Immature natural killer cell (primary cell): ENCODE measurements around the gene ERVMER34-1. TPM values are rescaled to one million over a fixed set of nuclear protein-coding genes. Genes with fewer than 3 reads are reported as not detected.

Experiments
- polyA plus RNA-seq, 3 donors: library from polyadenylated mRNA; unstranded; fragments of 300-500 nt; fragmentation: Illumina TruSeq; gene quantifications; one replicate each; pipeline ENCODE4 v1.2.3, GENCODE V29; 2021

Gene ERVMER34-1
- polyA plus RNA-seq, 3 donors from 2014 or later = not detected

Other genes starting within 250 kb of the ERVMER34-1 start
- 1 to 10 TPM in 2 of 3 donors, not detected in 1; 2.1 to 3.6 TPM for gene USP46, start 92.1 kb downstream of the ERVMER34-1 start, polyA plus RNA-seq
- gene RASL11B, start 110.9 kb upstream of the ERVMER34-1 start, polyA plus RNA-seq = under 1 TPM in 1 of 3 donors, not detected in 2; 0.37 TPM